TTC549 (cell line): ENCODE results near the gene RASSF4.

Experiments used
- FAIRE-seq: peaks from 2 replicates; lab custom pipeline; 2012; peaks lifted over from hg19 to GRCh38; lab: Jason Lieb, UNC

Gene RASSF4

GRCh38 chr10:44990302-44990655, 30.7 kb downstream of the RASSF4 start:
- FAIRE-seq = no peak

- no peak for FAIRE-seq
Observed at GRCh38 chr10:44990965-44991364, 31.4 kb downstream of the RASSF4 start.

GRCh38 chr10:44991571-44991970, 32.0 kb downstream of the RASSF4 start:
- FAIRE-seq = no peak

GRCh38 chr10:44992070-44992731, 32.6 kb downstream of the RASSF4 start:
- no peak for FAIRE-seq

GRCh38 chr10:44992732-44993225, 33.2 kb downstream of the RASSF4 start:
- no peak for FAIRE-seq

- FAIRE-seq = no peak
Observed at GRCh38 chr10:44993226-44993921, 33.8 kb downstream of the RASSF4 start.

- FAIRE-seq = no peak
Observed at GRCh38 chr10:44993922-44994751, 34.5 kb downstream of the RASSF4 start.

- no peak for FAIRE-seq
Observed at GRCh38 chr10:44994752-44995530, 35.3 kb downstream of the RASSF4 start.

- FAIRE-seq = no peak
Observed at GRCh38 chr10:44995581-44995913, 35.9 kb downstream of the RASSF4 start.

GRCh38 chr10:44995914-44996669, 36.5 kb downstream of the RASSF4 start:
- no peak for FAIRE-seq

GRCh38 chr10:44997105-44997748, 37.6 kb downstream of the RASSF4 start:
- FAIRE-seq = no peak

- FAIRE-seq = no peak
Observed at GRCh38 chr10:44998146-44998631, 38.6 kb downstream of the RASSF4 start.

- FAIRE-seq = no peak
Observed at GRCh38 chr10:45000138-45000751, 40.6 kb downstream of the RASSF4 start.

GRCh38 chr10:45000752-45001380, 41.3 kb downstream of the RASSF4 start, which contains the start of gene ZNF22:
TSS of gene ZNF22 (plus strand) at chr10:45000923. CDS start at chr10:45003369, 2,446 bp downstream.
- FAIRE-seq = no peak

- FAIRE-seq = no peak
Observed at GRCh38 chr10:45001381-45002148, 42.0 kb downstream of the RASSF4 start.

- FAIRE-seq = no peak
Observed at GRCh38 chr10:45003432-45004000, 43.9 kb downstream of the RASSF4 start.

- no peak for FAIRE-seq
Observed at GRCh38 chr10:45004661-45005060, 45.1 kb downstream of the RASSF4 start.

GRCh38 chr10:45005284-45005683, 45.7 kb downstream of the RASSF4 start:
- no peak for FAIRE-seq
